Panc1 (cell line): Measurements from ENCODE around the gene CLCN7. TPM values are rescaled to one million over a fixed set of nuclear protein-coding genes. Genes with fewer than 3 reads are reported as not detected.

Source experiments
- ATAC-seq: fragments of 200-7000 bp; cut with Tn5 transposase; 2 replicates; pipeline ENCODE4 v1.9.1; 2020; ENCODE audit warnings: mild to moderate bottlenecking, moderate library complexity
- BruUV-seq: library from RNA; stranded (reverse); fragments of 400-500 nt; replicated peaks from 2 replicates; lab custom pipeline; 2021; lab: Mats Ljungman, UMichigan
- CTCF ChIA-PET: fragments of 300-600 bp; sonication (Branson Sonifier 250); formaldehyde crosslinking; loops from one replicate; lab custom pipeline; 2022; ENCODE audit warnings: antibody characterized with exemption; lab: Charles Lee
- POLR2A ChIA-PET: fragments of 300-600 bp; sonication (Branson Sonifier 250); formaldehyde crosslinking; loops from one replicate; lab custom pipeline; 2022; ENCODE audit warnings: antibody characterized with exemption; lab: Charles Lee
- DNase-seq: peaks from one replicate; pipeline ENCODE4 v3.0.0-alpha.2; 2010; ENCODE audit warnings: low read depth, low spot score
- H3K27ac ChIP-seq: 2 replicates; pipeline ENCODE4 v1.5.1; 2011; ENCODE audit warnings: mild to moderate bottlenecking, low read length, inconsistent platforms
- H3K27me3 ChIP-seq: fragments of 200-500 bp; sonication (Bioruptor generic); 2 replicates; pipeline ENCODE4 v1.6.0; 2014; ENCODE audit warnings: low read length, inconsistent platforms; ENCODE audit not compliant: control insufficient read depth, insufficient read depth
- H3K36me3 ChIP-seq: fragments of 200-500 bp; sonication (Bioruptor generic); 2 replicates; pipeline ENCODE4 v1.5.1; 2014; ENCODE audit warnings: inconsistent platforms, mild to moderate bottlenecking, low read length, moderate library complexity; ENCODE audit not compliant: control insufficient read depth, insufficient read depth
- H3K4me1 ChIP-seq: 2 replicates; pipeline ENCODE4 v1.5.1; 2011; ENCODE audit warnings: inconsistent platforms, mild to moderate bottlenecking, low read length, moderate library complexity; ENCODE audit not compliant: control insufficient read depth, insufficient read depth
- H3K4me3 ChIP-seq, 2 experiments: 2 replicates each; pipeline ENCODE4 v1.5.1; 2011 to 2012; ENCODE audit warnings: low read depth in 2 of 2, low read length in 2 of 2, mild to moderate bottlenecking in 2 of 2, inconsistent platforms in 1 of 2, moderate library complexity in 1 of 2
- H3K9me3 ChIP-seq: fragments of 200-500 bp; sonication (Bioruptor generic); 2 replicates; pipeline ENCODE4 v1.5.1; 2014; ENCODE audit warnings: low read depth, mild to moderate bottlenecking, inconsistent platforms, low read length, moderate library complexity; ENCODE audit not compliant: control insufficient read depth, insufficient read depth
- CTCF ChIP-seq: fragments of 450-650 bp; IDR thresholded peaks from 2 replicates; pipeline ENCODE4 v1.5.1; 2017; ENCODE audit warnings: mild to moderate bottlenecking
- POLR2AphosphoS5 ChIP-seq: IDR thresholded peaks from 2 replicates; pipeline ENCODE4 v1.6.1; 2012; ENCODE audit warnings: mild to moderate bottlenecking, low read depth, low read length, moderate library complexity
- REST ChIP-seq, 2 experiments: IDR thresholded peaks; 2 replicates each; pipeline ENCODE4 v1.6.1; 2011 to 2012; ENCODE audit warnings: low read depth in 2 of 2, control low read depth in 1 of 2, low read length in 1 of 2, mild to moderate bottlenecking in 1 of 2, moderate library complexity in 1 of 2; ENCODE audit not compliant: insufficient read depth in 1 of 2
- SIN3A ChIP-seq: IDR thresholded peaks from 2 replicates; pipeline ENCODE4 v1.6.1; 2012; ENCODE audit warnings: low read depth, mild to moderate bottlenecking, low read length, moderate library complexity, borderline replicate concordance; ENCODE audit not compliant: insufficient read depth
- TCF7L2 ChIP-seq: IDR thresholded peaks from 2 replicates; pipeline ENCODE4 v1.6.1; 2011; ENCODE audit warnings: mild to moderate bottlenecking, low read depth, low read length, inconsistent platforms
- in situ Hi-C: cut with HindIII; loops from 2 replicates; pipeline ENCODE4 v1.10.0; 2016; ENCODE audit warnings: low sequenced_read_pairs, low pct_unique_long_range_greater_than_20kb
- intact Hi-C: fragments of 100-400 bp; cut with micrococcal nuclease; formaldehyde crosslinking; loops from one replicate; pipeline ENCODE4 v1.10.0; 2022; ENCODE audit not compliant: unreplicated experiment
- total RNA-seq: library from RNA; stranded (reverse); gene quantifications from one replicate; pipeline ENCODE4 v1.2.1, GENCODE V29; 2021; ENCODE audit not compliant: unreplicated experiment

The CLCN7 gene
- total RNA-seq, 1 experiment from 2014 or later = 179 TPM

- intact Hi-C loops = no loop called here
Measured at GRCh38 chr16:1477033-1477432, 2.2 kb upstream of the CLCN7 start.

GRCh38 chr16:1475552-1476114, 805 bp upstream of the CLCN7 start:
- intact Hi-C loops (no loop called here), in situ Hi-C loops (no loop called here)
- CTCF ChIA-PET = no interaction called here
- TF ChIP-seq CTCF = no peak
- Histone ChIP-seq H3K27me3 (no peaks in the 10 kb centered on the region), H3K9me3 (no peaks in the 10 kb centered on the region), H3K27ac (peak overlapping the region; percentile 89), H3K4me3 (peak overlapping the region; percentile 71 to 77), H3K36me3 (no peaks in the 10 kb centered on the region; the same call in 1 of the 2 replicates), H3K4me1 (peaks cover 21% of the 10 kb centered on the region)
- no peak for DNase-seq
- no peak for ATAC-seq
- POLR2A ChIA-PET = no interaction called here
- BruUV-seq = TSS peak; percentile 93

More at GRCh38 chr16:1477033-1477432, 2.2 kb upstream of the CLCN7 start:
- Histone ChIP-seq H3K36me3 (no peaks in the 10 kb centered on the region; the same call in 1 of the 2 replicates), H3K27ac (no peak overlapping the region), H3K27me3 (no peaks in the 10 kb centered on the region), H3K9me3 (no peaks in the 10 kb centered on the region), H3K4me1 (peaks cover 12% of the 10 kb centered on the region; the same call in 1 of the 2 replicates), H3K4me3 (no peak overlapping the region)
- POLR2A ChIA-PET = no interaction called here
- no peak for ATAC-seq
- no peak for DNase-seq
- BruUV-seq = no TSS peak
- CTCF ChIA-PET = no interaction called here
- TF ChIP-seq REST (IDR thresholded peaks at IDR 0.05; ENCODE audit: insufficient read depth in 1 of 2, low read depth in 2 of 2, low read length in 1 of 2) (no peak), TCF7L2 (no peak), SIN3A (no peak), CTCF (no peak), POLR2AphosphoS5 (no peak)
- in situ Hi-C loops = no loop called here
